LNCAP (cell line): ENCODE results near the gene FKBP14.
A peak's percentile ranks its signal among the peaks of the same experiment; 100 is the strongest.

ENCODE experiments used
- CTCF ChIP-seq: fragments of 450-650 bp; IDR thresholded peaks from 2 replicates; pipeline ENCODE4 v1.5.1; 2017; ENCODE audit warnings: mild to moderate bottlenecking

The FKBP14 gene, protein sequence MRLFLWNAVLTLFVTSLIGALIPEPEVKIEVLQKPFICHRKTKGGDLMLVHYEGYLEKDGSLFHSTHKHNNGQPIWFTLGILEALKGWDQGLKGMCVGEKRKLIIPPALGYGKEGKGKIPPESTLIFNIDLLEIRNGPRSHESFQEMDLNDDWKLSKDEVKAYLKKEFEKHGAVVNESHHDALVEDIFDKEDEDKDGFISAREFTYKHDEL

DNA sequence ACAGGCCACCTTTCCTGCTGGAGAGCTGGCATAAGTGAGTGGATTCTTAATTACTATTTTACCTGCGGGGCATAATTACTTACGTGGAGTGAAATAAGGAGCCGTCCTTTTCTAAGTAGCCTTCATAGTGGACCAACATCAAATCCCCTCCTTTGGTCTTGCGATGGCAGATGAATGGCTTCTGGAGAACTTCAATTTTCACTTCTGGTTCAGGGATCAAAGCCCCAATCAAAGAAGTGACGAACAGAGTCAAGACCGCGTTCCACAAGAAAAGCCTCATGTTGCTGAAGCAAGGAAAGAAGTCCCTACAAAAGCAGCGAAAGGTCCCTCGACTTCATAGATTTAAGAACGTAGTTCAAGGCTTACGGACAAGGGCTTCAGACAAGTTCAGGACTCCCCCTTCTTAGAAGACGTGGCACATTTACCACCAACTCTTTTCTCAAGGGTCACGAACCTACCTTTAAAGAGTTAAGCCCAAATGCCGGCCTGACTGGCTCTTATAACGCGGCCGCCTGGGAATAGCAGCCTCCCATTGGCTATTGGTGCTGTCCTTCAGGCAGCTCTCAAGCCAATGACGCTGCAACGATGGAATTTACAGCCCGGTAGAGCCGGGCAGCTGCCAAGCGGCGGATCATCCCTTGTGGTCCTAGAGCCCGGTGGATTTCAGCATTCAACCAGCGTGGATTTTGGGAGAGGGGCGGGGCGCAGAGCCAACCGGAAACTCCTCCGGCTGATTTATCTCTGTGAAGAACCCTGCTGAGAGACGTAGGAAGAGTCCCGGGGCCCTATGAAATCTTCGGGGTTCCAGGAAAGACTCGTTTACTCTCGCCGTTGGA lies at the start of gene FKBP14:
TSS of gene FKBP14 (minus strand) at position 474 of the 836 bp plus-strand sequence. CDS start at position 280, 194 bp downstream.
- TF ChIP-seq CTCF: no peak

DNA sequence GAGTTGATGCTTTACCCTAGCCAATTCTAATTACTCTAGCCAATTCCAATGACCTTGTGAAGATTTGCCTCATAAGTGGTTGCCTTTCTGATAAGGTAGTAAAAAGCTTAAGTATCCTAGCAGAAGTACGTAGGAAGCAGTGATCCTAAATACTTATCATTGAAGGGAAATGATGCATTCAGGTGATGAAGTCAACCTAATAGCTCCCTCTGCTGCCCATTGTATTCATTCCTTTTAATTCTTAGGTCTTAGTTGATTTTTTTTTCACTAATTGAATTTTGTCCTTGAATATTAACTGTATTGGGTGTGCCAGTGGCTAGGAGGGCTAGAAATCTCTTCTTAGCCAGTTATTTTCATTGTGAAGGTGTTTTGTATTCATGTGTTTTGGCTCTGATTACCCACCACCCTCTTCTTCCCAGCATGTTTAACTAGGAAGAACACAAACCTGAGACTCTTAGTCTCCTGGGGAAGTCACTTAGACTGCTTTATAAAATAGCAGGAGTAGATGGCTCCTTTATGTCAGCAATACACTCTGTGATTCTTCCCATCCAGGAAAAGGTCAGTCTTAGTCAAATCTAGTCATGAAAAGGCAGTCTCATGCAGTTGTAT lies 48.0 kb upstream of the FKBP14 start:
- TF ChIP-seq CTCF: peak; percentile 72

- TF ChIP-seq CTCF: no peak
Measured at GRCh38 chr7:30072735-30073134, 46.2 kb upstream of the FKBP14 start.

DNA sequence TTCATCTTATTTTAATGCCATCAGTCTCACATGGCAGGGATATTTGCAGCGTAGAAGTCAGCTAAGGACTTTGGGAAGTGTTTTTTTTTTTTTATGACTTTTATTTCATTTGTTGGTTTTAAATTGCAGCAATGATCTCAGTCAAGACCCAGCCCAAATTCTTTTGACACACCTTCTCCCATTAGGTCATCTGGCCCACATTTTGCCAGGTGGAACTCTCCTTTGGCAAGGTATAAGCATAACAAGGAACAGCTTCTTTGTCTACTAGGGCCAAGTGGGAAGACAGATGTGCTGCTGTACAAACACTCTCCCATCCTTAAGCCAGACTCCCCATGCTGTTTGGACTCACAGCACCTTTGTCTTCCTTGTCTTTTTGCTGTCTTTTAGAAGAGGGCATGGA lies 43.5 kb upstream of the FKBP14 start:
- no peak for TF ChIP-seq CTCF

- no peak for TF ChIP-seq CTCF
Measured at GRCh38 chr7:30069096-30069867, 42.8 kb upstream of the FKBP14 start.

GRCh38 chr7:30068117-30068516 lies 41.6 kb upstream of the FKBP14 start:
- TF ChIP-seq CTCF: no peak

DNA sequence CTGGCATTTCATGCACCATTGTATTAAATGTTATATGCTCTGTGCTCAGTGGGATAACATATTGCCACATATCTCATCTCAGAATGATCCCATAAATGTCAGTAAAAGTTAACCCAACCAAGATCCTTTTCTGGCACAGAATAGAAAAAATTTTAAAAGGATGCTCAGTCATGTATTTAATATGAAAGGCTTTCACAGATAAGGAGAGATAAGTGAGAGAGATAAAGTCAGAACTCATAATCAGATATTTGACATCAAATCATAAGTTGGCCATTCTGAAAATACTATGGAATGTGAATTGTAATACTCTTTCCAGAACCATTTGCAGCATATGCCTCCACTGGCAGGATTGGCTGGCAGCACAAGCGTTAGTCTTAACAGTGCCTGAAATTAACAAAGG lies 40.2 kb upstream of the FKBP14 start:
- no peak for TF ChIP-seq CTCF
